ENCODE results near the gene SALL4.

GRCh38 chr20:51818479-51819008 lies 16.2 kb upstream of the SALL4 start:
- TF ChIP-seq CTCF (IDR thresholded peaks at IDR 0.05) (no peak), POLR2A (IDR thresholded peaks at IDR 0.05) (no peak)

All from right lobe of liver (tissue), 4 donors.